ENCODE results near the gene TACC2.

- TF ChIP-seq POLR2A (IDR thresholded peaks at IDR 0.05): no peak
- no peak for TF ChIP-seq CTCF (IDR thresholded peaks at IDR 0.05)
Observed at GRCh38 chr10:122243550-122243949, 254.6 kb downstream of the TACC2 start.
